ENCODE measurements around the gene CARMIL1.

The CARMIL1 gene

DNA sequence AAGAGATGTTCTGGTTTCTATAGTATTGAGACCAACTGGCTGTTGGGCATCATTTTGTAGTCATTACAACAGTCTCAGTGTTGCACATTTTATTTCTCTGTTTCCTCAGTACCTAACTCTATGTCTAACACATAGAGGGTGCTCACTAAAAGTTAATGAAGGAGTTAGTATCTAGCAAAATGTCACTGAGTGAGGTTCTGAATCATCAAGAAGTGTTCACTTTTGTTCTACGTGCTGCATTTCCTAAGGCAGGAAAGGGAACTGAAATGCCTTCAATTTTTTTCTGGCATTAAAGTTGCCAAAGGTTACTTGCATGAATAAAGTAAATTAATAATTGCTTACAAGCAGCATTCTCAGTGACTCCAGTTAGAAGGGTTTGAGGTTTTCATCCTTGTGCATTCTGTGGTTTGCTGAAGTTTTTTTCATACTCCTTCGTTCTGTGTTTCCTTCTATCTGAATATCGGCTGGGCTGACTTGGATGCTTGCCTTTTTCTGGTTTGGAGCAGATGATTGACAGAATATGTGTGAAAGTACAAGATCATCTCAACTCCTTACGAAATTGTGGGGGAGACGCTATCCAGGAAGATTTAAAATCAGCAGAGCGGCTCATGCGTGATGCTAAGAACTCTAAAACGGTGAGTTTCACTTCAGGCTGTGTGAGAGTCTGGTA is 258.3 kb downstream of the CARMIL1 start:
- H3K27me3 ChIP-seq (ENCODE audit: control insufficient read depth, insufficient read depth, low read length): no peaks in the 10 kb centered on the region
- H3K4me2 ChIP-seq (ENCODE audit: low read length): no peak overlapping the region
- no peak overlapping the region for H3K4me3 ChIP-seq (ENCODE audit: low read length)
- H3K4me1 ChIP-seq (ENCODE audit: control insufficient read depth, insufficient read depth, low read length): no peaks in the 10 kb centered on the region
- no peaks in the 10 kb centered on the region for H3K9me3 ChIP-seq (replicated peaks; ENCODE audit: low read length)
- H3K9ac ChIP-seq (ENCODE audit: low read depth, low read length): no peak overlapping the region
- H3K36me3 ChIP-seq (ENCODE audit: insufficient read depth, low read length): peaks cover 4% of the 10 kb centered on the region

DNA sequence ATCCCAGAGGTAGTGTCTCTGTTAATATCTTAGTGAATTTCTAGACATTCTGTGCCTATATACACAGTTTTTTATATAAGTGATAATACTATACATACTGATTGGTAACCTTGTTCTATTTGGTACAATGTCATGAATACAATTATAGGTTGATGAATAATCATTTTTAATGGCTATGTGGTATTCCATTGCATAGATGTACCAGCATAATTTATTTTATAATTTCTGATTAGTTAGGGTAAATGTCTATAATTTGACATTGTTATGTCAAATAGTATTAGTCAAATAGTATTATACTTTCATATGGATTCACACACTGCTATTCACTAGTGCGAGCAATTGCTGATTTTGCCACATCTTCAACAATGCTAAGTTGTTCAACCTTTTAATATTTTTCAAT is 262.1 kb downstream of the CARMIL1 start:
- H3K36me3 ChIP-seq (ENCODE audit: insufficient read depth, low read length): no peaks in the 10 kb centered on the region
- no peak overlapping the region for H3K4me2 ChIP-seq (ENCODE audit: low read length)

DNA sequence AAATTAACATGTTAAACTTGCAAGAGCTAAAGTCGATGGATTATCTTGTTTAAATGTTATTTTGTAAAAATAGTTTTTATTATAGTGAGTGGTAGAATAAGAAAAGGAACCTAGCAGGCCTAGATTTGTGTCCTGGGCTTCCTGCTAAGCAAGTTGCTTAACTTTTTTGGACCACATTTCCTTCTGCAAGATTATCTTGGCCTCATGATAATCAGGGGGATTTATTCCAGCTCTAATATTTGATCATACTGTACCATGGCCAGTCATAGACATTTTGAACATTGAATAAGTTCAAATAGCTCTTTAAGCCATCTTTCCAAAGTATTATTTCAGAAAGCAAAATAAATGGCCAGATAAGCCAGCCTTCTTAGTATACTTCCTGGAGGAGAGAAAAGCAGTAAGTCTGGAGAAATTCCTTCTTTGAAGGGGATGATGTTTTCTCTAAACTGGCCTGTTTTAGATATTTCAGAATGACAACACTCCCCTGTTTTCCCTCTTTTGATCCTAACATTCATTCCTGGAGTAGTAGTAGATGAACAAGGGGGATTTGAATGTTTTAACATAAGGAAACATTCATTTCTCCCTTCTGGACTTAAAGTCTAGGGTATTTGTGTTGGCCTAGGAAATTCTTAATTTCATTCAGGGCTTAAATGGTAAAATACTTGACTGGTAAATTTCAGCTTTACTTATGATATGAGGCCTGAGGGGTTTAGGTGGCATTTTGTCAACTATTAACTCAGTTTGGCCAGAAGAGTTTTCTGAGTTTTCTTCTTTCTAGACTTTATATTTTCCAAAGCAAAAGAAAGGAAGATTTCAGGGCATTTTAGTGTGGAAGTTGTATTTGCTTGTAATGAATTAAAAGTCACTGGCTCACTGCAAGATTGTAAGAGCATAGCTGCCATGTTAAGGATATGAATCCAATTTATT is 264.1 kb downstream of the CARMIL1 start:
- H3K36me3 ChIP-seq (ENCODE audit: insufficient read depth, low read length): no peaks in the 10 kb centered on the region
- H3K9me3 ChIP-seq (replicated peaks; ENCODE audit: low read length): no peaks in the 10 kb centered on the region
- H3K4me3 ChIP-seq (ENCODE audit: low read length): no peak overlapping the region
- no peaks in the 10 kb centered on the region for H3K27me3 ChIP-seq (ENCODE audit: control insufficient read depth, insufficient read depth, low read length)
- H3K4me2 ChIP-seq (ENCODE audit: low read length): no peak overlapping the region
- H3K4me1 ChIP-seq (ENCODE audit: control insufficient read depth, insufficient read depth, low read length): no peaks in the 10 kb centered on the region
- H3K9ac ChIP-seq (ENCODE audit: low read depth, low read length): no peak overlapping the region

More for the DNA sequence above, 262.1 kb downstream of the CARMIL1 start:
- H3K9ac ChIP-seq (ENCODE audit: low read depth, low read length): no peak overlapping the region
- no peak overlapping the region for H3K4me3 ChIP-seq (ENCODE audit: low read length)
- H3K9me3 ChIP-seq (replicated peaks; ENCODE audit: low read length): no peaks in the 10 kb centered on the region
- H3K4me1 ChIP-seq (ENCODE audit: control insufficient read depth, insufficient read depth, low read length): no peaks in the 10 kb centered on the region
- H3K27me3 ChIP-seq (ENCODE audit: control insufficient read depth, insufficient read depth, low read length): no peaks in the 10 kb centered on the region

DNA sequence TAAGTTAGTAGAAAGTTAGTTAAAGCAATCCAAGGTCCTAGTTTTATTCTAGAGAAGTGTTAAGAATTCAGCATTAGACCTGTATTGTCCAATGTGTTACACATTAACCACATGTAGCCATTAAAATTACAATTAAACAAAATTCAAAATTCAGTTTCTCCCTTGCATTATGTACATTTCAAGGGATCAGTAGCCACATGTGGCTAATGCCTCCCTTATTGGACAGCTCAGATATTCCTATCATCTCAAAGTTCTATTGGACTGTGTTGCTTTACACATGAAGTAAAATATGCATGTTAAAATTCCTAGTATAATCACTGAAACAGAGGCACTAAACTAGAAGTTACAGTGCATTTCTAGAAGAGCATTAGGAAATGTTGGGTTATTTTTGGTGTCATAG is 265.7 kb downstream of the CARMIL1 start:
- Histone ChIP-seq H3K27me3 (ENCODE audit: control insufficient read depth, insufficient read depth, low read length) (no peaks in the 10 kb centered on the region), H3K4me3 (ENCODE audit: low read length) (no peak overlapping the region), H3K4me2 (ENCODE audit: low read length) (no peak overlapping the region), H3K9ac (ENCODE audit: low read depth, low read length) (no peak overlapping the region), H3K9me3 (replicated peaks; ENCODE audit: low read length) (no peaks in the 10 kb centered on the region), H3K4me1 (ENCODE audit: control insufficient read depth, insufficient read depth, low read length) (no peaks in the 10 kb centered on the region), H3K36me3 (ENCODE audit: insufficient read depth, low read length) (no peaks in the 10 kb centered on the region)

DNA sequence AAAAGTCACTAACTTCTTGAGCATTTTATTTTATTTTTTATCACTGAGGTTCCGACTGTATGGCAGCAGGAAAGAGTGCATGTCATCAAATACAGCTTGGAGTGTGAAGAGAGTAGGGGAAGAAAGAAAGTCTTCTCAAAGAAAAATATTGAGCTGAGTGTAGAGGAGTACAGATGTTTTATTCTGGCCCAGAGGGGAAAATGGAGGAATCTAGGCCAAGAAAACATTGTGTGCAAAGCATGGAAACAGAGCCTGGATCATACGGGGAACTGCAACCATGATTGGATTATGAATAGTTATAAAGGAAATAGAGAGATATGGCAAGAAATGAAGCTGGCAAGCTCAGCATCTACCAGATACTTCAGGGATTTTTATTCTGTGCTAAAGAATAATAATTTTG is 268.6 kb downstream of the CARMIL1 start:
- H3K4me2 ChIP-seq (ENCODE audit: low read length): no peak overlapping the region
- no peak overlapping the region for H3K9ac ChIP-seq (ENCODE audit: low read depth, low read length)
- H3K9me3 ChIP-seq (replicated peaks; ENCODE audit: low read length): no peaks in the 10 kb centered on the region
- H3K4me1 ChIP-seq (ENCODE audit: control insufficient read depth, insufficient read depth, low read length): no peaks in the 10 kb centered on the region
- H3K4me3 ChIP-seq (ENCODE audit: low read length): no peak overlapping the region
- H3K27me3 ChIP-seq (ENCODE audit: control insufficient read depth, insufficient read depth, low read length): no peaks in the 10 kb centered on the region
- no peaks in the 10 kb centered on the region for H3K36me3 ChIP-seq (ENCODE audit: insufficient read depth, low read length)

DNA sequence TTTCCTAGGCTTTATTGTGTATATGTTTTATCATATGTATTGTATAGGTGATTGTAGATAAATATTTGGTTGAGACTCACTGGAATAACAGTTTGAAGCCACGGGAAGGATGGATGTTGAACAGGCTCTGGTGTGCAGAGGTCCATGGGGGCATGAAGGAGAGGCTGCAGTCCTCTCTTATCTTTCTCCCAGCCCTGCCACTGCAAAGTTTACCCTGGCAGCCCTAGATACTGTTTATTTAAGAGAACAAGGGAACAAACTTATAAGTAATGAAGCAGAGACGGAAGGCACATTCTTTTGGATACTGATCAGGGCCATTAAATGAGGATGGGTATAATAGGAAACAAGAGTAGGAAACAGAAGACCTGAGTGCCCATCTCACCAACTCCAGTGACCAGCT is 269.3 kb downstream of the CARMIL1 start:
- Histone ChIP-seq H3K27me3 (ENCODE audit: control insufficient read depth, insufficient read depth, low read length) (no peaks in the 10 kb centered on the region), H3K9me3 (replicated peaks; ENCODE audit: low read length) (no peaks in the 10 kb centered on the region), H3K4me3 (ENCODE audit: low read length) (no peak overlapping the region), H3K9ac (ENCODE audit: low read depth, low read length) (no peak overlapping the region), H3K4me2 (ENCODE audit: low read length) (no peak overlapping the region), H3K36me3 (ENCODE audit: insufficient read depth, low read length) (no peaks in the 10 kb centered on the region), H3K4me1 (ENCODE audit: control insufficient read depth, insufficient read depth, low read length) (no peaks in the 10 kb centered on the region)

DNA sequence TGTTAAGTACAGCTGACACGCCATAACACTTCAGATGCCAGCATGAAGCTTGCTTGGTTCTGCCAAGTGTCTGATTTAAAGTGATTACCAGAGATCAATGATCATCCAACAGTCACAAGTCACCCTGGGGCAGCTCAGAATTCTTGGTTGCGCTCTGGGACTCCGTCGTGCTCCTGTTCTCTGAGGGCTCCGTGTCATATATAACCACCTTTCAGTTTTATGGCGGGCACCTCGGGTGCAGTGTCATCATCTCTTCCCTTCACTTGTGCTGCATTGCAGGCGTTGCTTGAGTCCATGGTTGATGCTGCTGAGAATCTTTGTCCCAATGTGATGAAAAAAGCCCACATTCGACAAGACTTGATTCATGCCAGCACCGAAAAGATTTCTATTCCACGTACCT is 271.5 kb downstream of the CARMIL1 start:
- Histone ChIP-seq H3K36me3 (ENCODE audit: insufficient read depth, low read length) (no peaks in the 10 kb centered on the region), H3K9ac (ENCODE audit: low read depth, low read length) (no peak overlapping the region), H3K4me3 (ENCODE audit: low read length) (no peak overlapping the region), H3K27me3 (ENCODE audit: control insufficient read depth, insufficient read depth, low read length) (no peaks in the 10 kb centered on the region), H3K9me3 (replicated peaks; ENCODE audit: low read length) (no peaks in the 10 kb centered on the region), H3K4me2 (ENCODE audit: low read length) (no peak overlapping the region), H3K4me1 (ENCODE audit: control insufficient read depth, insufficient read depth, low read length) (no peaks in the 10 kb centered on the region)

DNA sequence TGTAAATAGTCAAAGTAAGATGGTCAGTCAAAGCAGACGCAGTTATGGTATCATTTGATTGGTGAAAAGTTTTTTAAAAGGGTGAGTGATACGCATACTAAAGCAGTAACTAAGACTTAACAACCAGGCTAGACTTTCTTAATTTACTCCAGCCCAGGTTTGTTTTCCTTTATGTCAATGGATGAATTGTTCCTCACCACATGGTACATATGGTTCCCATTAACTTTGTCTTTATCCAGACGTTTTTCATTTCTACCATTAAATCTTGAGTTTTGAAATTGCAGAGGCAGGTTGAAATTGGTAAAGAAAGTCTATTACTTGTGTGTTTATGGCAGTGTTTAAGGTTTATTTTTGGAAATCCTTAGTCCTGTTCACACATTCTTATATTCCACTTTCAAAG is 274.3 kb downstream of the CARMIL1 start:
- no peaks in the 10 kb centered on the region for H3K36me3 ChIP-seq (ENCODE audit: insufficient read depth, low read length)
- H3K4me3 ChIP-seq (ENCODE audit: low read length): no peak overlapping the region
- no peak overlapping the region for H3K4me2 ChIP-seq (ENCODE audit: low read length)
- no peaks in the 10 kb centered on the region for H3K9me3 ChIP-seq (replicated peaks; ENCODE audit: low read length)
- H3K4me1 ChIP-seq (ENCODE audit: control insufficient read depth, insufficient read depth, low read length): no peaks in the 10 kb centered on the region
- no peak overlapping the region for H3K9ac ChIP-seq (ENCODE audit: low read depth, low read length)
- H3K27me3 ChIP-seq (ENCODE audit: control insufficient read depth, insufficient read depth, low read length): no peaks in the 10 kb centered on the region

DNA sequence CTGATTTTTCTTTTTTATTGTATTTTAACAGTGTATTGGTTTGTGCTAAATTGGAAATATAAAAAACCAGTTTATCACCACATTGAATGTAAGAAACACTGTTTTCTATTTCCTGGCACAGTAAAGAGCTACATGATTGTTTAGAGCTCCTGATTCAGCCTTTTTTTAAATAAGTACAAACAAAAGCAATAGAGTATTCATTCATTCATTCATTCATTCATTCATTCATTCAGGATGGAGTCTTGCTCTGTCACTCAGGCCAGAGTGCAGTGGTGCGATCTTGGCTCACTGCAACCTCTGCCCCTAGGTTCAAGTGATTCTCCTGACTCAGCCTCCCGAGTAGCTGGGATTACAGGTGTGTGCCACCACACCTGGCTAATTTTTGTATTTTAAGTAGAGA is 276.0 kb downstream of the CARMIL1 start:
- H3K4me2 ChIP-seq (ENCODE audit: low read length): no peak overlapping the region
- H3K9me3 ChIP-seq (replicated peaks; ENCODE audit: low read length): no peaks in the 10 kb centered on the region
- no peaks in the 10 kb centered on the region for H3K4me1 ChIP-seq (ENCODE audit: control insufficient read depth, insufficient read depth, low read length)
- H3K36me3 ChIP-seq (ENCODE audit: insufficient read depth, low read length): no peaks in the 10 kb centered on the region
- H3K4me3 ChIP-seq (ENCODE audit: low read length): no peak overlapping the region
- no peaks in the 10 kb centered on the region for H3K27me3 ChIP-seq (ENCODE audit: control insufficient read depth, insufficient read depth, low read length)
- no peak overlapping the region for H3K9ac ChIP-seq (ENCODE audit: low read depth, low read length)

DNA sequence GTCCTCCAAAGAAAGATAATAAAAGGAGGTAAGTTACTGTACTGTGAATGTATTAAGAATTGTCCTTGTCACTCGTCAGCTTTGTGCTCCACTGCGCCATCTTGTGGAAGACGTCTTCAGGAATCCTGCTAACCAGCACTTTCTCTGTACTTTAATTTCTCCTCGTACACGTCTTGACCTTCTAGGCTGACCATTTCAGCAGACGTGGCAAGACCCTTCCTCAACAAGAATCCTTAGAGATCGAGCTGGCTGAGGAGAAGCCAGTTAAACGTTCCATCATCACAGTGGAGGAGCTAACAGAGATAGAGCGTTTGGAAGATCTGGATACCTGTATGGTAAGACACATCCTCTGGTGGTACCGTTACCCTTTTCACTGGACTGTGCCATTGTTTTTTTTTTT is 277.3 kb downstream of the CARMIL1 start:
- Histone ChIP-seq H3K36me3 (ENCODE audit: insufficient read depth, low read length) (no peaks in the 10 kb centered on the region), H3K4me1 (ENCODE audit: control insufficient read depth, insufficient read depth, low read length) (no peaks in the 10 kb centered on the region), H3K4me3 (ENCODE audit: low read length) (no peak overlapping the region), H3K9ac (ENCODE audit: low read depth, low read length) (no peak overlapping the region), H3K4me2 (ENCODE audit: low read length) (no peak overlapping the region), H3K27me3 (ENCODE audit: control insufficient read depth, insufficient read depth, low read length) (no peaks in the 10 kb centered on the region), H3K9me3 (replicated peaks; ENCODE audit: low read length) (no peaks in the 10 kb centered on the region)

DNA sequence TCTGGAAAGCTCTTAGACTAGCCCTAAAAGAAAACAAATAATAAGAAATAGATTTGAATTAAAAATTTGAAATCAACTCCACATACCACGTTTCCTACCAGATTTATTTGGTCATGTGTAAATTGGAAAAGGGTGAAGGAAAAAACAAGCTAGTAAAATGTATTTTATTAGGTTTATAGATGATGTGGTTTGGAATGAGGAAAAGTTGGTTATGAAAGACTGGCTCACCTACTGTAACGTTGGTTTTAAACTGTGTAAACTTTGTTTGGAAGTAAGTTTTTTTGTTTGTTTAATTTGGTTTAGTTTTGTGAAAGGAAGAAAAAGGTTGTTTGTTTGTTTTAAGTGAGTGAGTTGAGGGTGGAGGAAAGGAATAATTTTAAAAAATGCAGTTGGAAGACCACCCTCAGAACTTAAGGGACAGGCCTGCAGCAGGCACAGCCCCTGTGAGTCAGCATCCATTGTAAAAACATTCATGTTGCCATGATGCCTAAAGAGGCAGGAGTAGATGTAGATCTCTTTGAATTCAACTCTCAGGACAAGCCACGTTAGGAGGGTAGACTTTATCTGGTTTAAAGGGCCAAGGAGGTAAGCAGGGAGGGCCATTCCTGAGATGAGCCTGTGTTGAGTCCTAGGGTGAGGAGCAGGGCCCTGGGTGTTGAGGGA is 279.1 kb downstream of the CARMIL1 start:
- H3K36me3 ChIP-seq (ENCODE audit: insufficient read depth, low read length): no peaks in the 10 kb centered on the region
- H3K27me3 ChIP-seq (ENCODE audit: control insufficient read depth, insufficient read depth, low read length): no peaks in the 10 kb centered on the region

More for the DNA sequence above, 279.1 kb downstream of the CARMIL1 start:
- H3K9ac ChIP-seq (ENCODE audit: low read depth, low read length): no peak overlapping the region
- no peak overlapping the region for H3K4me2 ChIP-seq (ENCODE audit: low read length)
- H3K4me3 ChIP-seq (ENCODE audit: low read length): no peak overlapping the region
- no peaks in the 10 kb centered on the region for H3K9me3 ChIP-seq (replicated peaks; ENCODE audit: low read length)
- H3K4me1 ChIP-seq (ENCODE audit: control insufficient read depth, insufficient read depth, low read length): no peaks in the 10 kb centered on the region

Measured in skeletal muscle satellite cell (primary cell).